H1 (cell line): ENCODE measurements around the gene CADPS. TPM values are rescaled to one million over a fixed set of nuclear protein-coding genes. Genes with fewer than 3 reads are reported as not detected.

Source experiments
- CTCF ChIA-PET: fragments of 300-600 bp; sonication (Branson Sonifier 250); formaldehyde crosslinking; loops from one replicate; lab custom pipeline; 2021; ENCODE audit not compliant: partially characterized antibody; lab: Charles Lee
- POLR2A ChIA-PET: fragments of 300-600 bp; sonication (Branson Sonifier 250); formaldehyde crosslinking; loops from one replicate; lab custom pipeline; 2021; ENCODE audit warnings: inconsistent platforms; ENCODE audit not compliant: partially characterized antibody; lab: Charles Lee
- DNase-seq, 2 experiments: peaks; one replicate each; pipeline versions ENCODE4 v3.0.0 to v3.0.0-alpha.2; 2010 to 2022; ENCODE audit warnings: low spot score in 2 of 2, low read depth in 1 of 2, mixed read lengths in 1 of 2
- FAIRE-seq: peaks from 2 replicates; lab custom pipeline; 2011; peaks lifted over from hg19 to GRCh38; lab: Jason Lieb, UNC
- H2AFZ ChIP-seq: 2 replicates; pipeline ENCODE4 v1.8.1; 2012; ENCODE audit warnings: low read length, inconsistent platforms
- H2AK5ac ChIP-seq: 2 replicates; pipeline ENCODE4 v1.6.1; 2013; ENCODE audit warnings: low read depth, low read length
- H2BK120ac ChIP-seq: replicated peaks from 2 replicates; pipeline ENCODE3; 2013; ENCODE audit warnings: low read depth, low read length, inconsistent platforms
- H2BK12ac ChIP-seq: 2 replicates; pipeline ENCODE4 v1.6.1; 2013; ENCODE audit warnings: low read depth, low read length
- H2BK15ac ChIP-seq: 2 replicates; pipeline ENCODE4 v1.6.1; 2013; ENCODE audit warnings: low read length
- H2BK20ac ChIP-seq: 2 replicates; pipeline ENCODE4 v1.6.1; 2013; ENCODE audit warnings: low read length
- H2BK5ac ChIP-seq: 2 replicates; pipeline ENCODE4 v1.6.1; 2013; ENCODE audit warnings: low read depth, low read length
- H3K14ac ChIP-seq: 2 replicates; pipeline ENCODE4 v1.6.1; 2013; ENCODE audit warnings: inconsistent platforms; ENCODE audit not compliant: insufficient read length
- H3K18ac ChIP-seq: 2 replicates; pipeline ENCODE4 v1.6.1; 2013; ENCODE audit warnings: low read length; ENCODE audit errors: extremely low read depth
- H3K23ac ChIP-seq: 2 replicates; pipeline ENCODE4 v1.6.1; 2013; ENCODE audit warnings: inconsistent platforms; ENCODE audit not compliant: insufficient read length
- H3K23me2 ChIP-seq: 2 replicates; pipeline ENCODE4 v1.6.1; 2013; ENCODE audit warnings: low read depth, low read length
- H3K27ac ChIP-seq: 2 replicates; pipeline ENCODE4 v1.6.1; 2011; ENCODE audit warnings: low read depth, low read length, inconsistent platforms
- H3K27me3 ChIP-seq, 4 experiments: replicated peaks in 1 of 4; 1 replicate in 1 of 4; 2 replicates in 3 of 4; pipeline versions ENCODE4 v1.6.1 to v1.8.1; 2011 to 2013; ENCODE audit warnings: low read length in 3 of 4, mild to moderate bottlenecking in 3 of 4, inconsistent platforms in 2 of 4, mixed read lengths in 2 of 4, moderate library complexity in 1 of 4; ENCODE audit not compliant: control insufficient read depth in 3 of 4, insufficient read depth in 3 of 4; ENCODE audit errors: extremely low read depth in 1 of 4
- H3K36me3 ChIP-seq, 4 experiments: 2 replicates each; pipeline versions ENCODE4 v1.6.1 to v1.8.1; 2011 to 2013; ENCODE audit warnings: mild to moderate bottlenecking in 4 of 4, low read length in 3 of 4, moderate library complexity in 2 of 4, control low read depth in 1 of 4, inconsistent platforms in 1 of 4; ENCODE audit not compliant: insufficient read depth in 4 of 4, control insufficient read depth in 2 of 4
- H3K4ac ChIP-seq: replicated peaks from 2 replicates; pipeline ENCODE3; 2013; ENCODE audit warnings: low read length, low read depth, mixed read lengths, inconsistent platforms; ENCODE audit not compliant: insufficient read length
- H3K4me1 ChIP-seq, 4 experiments: replicated peaks in 1 of 4; 1 replicate in 1 of 4; 2 replicates in 3 of 4; pipeline versions ENCODE4 v1.6.1 to v1.8.1; 2011 to 2013; ENCODE audit warnings: low read length in 3 of 4, inconsistent platforms in 2 of 4, mixed read lengths in 1 of 4; ENCODE audit not compliant: insufficient read depth in 4 of 4, control insufficient read depth in 3 of 4
- H3K4me2 ChIP-seq, 2 experiments: 2 replicates each; pipeline versions ENCODE4 v1.6.1 to v1.8.1; 2011 to 2013; ENCODE audit warnings: low read depth in 2 of 2, low read length in 2 of 2, control low read depth in 1 of 2, inconsistent platforms in 1 of 2, mild to moderate bottlenecking in 1 of 2; ENCODE audit not compliant: insufficient read depth in 1 of 2
- H3K4me3 ChIP-seq, 4 experiments: fragments of 200-600, 300-600 bp in 1 of 4; sonication (generic), shearing (Covaris generic), sonication (Bioruptor Twin) in 1 of 4; 2 replicates each; pipeline versions ENCODE4 v1.5.1 to v1.8.1; 2011 to 2016; ENCODE audit warnings: low read length in 4 of 4, low read depth in 3 of 4, control low read depth in 2 of 4, inconsistent platforms in 2 of 4, mild to moderate bottlenecking in 2 of 4, mixed read lengths in 1 of 4, moderate library complexity in 1 of 4; ENCODE audit not compliant: insufficient read depth in 2 of 4; ENCODE audit errors: extremely low read depth in 1 of 4
- H3K56ac ChIP-seq: replicated peaks from 2 replicates; pipeline ENCODE3; 2013; ENCODE audit warnings: low read depth, mild to moderate bottlenecking, mixed read lengths, low read length, inconsistent platforms; ENCODE audit not compliant: insufficient read length
- H3K79me1 ChIP-seq: 2 replicates; pipeline ENCODE4 v1.6.1; 2013; ENCODE audit warnings: low read depth, low read length, control low read depth
- H3K79me2 ChIP-seq, 2 experiments: 2 replicates each; pipeline versions ENCODE4 v1.6.1 to v1.8.1; 2012 to 2013; ENCODE audit warnings: low read length in 2 of 2, mild to moderate bottlenecking in 2 of 2, inconsistent platforms in 1 of 2; ENCODE audit not compliant: insufficient read depth in 2 of 2, control insufficient read depth in 1 of 2
- H3K9ac ChIP-seq, 4 experiments: replicated peaks in 1 of 4; 1 replicate in 1 of 4; 2 replicates in 3 of 4; pipeline versions ENCODE4 v1.6.1 to v1.8.1; 2011 to 2013; ENCODE audit warnings: low read depth in 3 of 4, low read length in 3 of 4, control low read depth in 2 of 4, mild to moderate bottlenecking in 2 of 4, moderate library complexity in 2 of 4, inconsistent platforms in 1 of 4; ENCODE audit errors: extremely low read depth in 1 of 4
- H3K9me3 ChIP-seq, 2 experiments: 2 replicates each; pipeline versions ENCODE4 v1.6.1 to v1.8.1; 2012 to 2013; ENCODE audit warnings: mild to moderate bottlenecking in 2 of 2, moderate library complexity in 2 of 2, control low read depth in 1 of 2, inconsistent platforms in 1 of 2, low read depth in 1 of 2, low read length in 1 of 2, mixed read lengths in 1 of 2; ENCODE audit not compliant: insufficient read depth in 2 of 2
- H4K20me1 ChIP-seq, 2 experiments: replicated peaks in 1 of 2; 2 replicates each; pipeline versions ENCODE3 to v1.8.1; 2011 to 2013; ENCODE audit warnings: inconsistent platforms in 2 of 2, low read length in 2 of 2, mild to moderate bottlenecking in 1 of 2; ENCODE audit not compliant: insufficient read depth in 2 of 2, control insufficient read depth in 1 of 2
- H4K5ac ChIP-seq: 2 replicates; pipeline ENCODE4 v1.6.1; 2013; ENCODE audit warnings: low read length, low read depth, mixed read lengths, inconsistent platforms; ENCODE audit not compliant: insufficient read length
- H4K8ac ChIP-seq: 2 replicates; pipeline ENCODE4 v1.8.0; 2013; ENCODE audit warnings: mild to moderate bottlenecking, moderate library complexity, low read length, inconsistent platforms; ENCODE audit not compliant: insufficient read depth; ENCODE audit errors: extremely low read depth
- H4K91ac ChIP-seq: replicated peaks from 2 replicates; pipeline ENCODE3; 2013; ENCODE audit warnings: low read length, mixed read lengths, inconsistent platforms; ENCODE audit not compliant: insufficient read length
- CHD1 ChIP-seq: IDR thresholded peaks from 2 replicates; pipeline ENCODE4 v1.6.1; 2012; ENCODE audit warnings: low read depth, low read length, improper control_type of control experiment
- CREB1 ChIP-seq: IDR thresholded peaks from 2 replicates; pipeline ENCODE4 v1.6.1; 2012; ENCODE audit warnings: inconsistent platforms
- HDAC6 ChIP-seq: IDR thresholded peaks from one replicate; pipeline ENCODE4 v1.7.1; 2012; ENCODE audit warnings: low read depth, mild to moderate bottlenecking, inconsistent platforms, low read length, moderate library complexity
- MAFK ChIP-seq: IDR thresholded peaks from 2 replicates; pipeline ENCODE4 v1.6.1; 2012; ENCODE audit warnings: low read depth, mild to moderate bottlenecking, improper control_type of control experiment, low read length
- POU5F1 ChIP-seq: IDR thresholded peaks from 2 replicates; pipeline ENCODE4 v1.6.1; 2011; ENCODE audit warnings: low read depth, mild to moderate bottlenecking, low read length, moderate library complexity
- RAD21 ChIP-seq, 2 experiments: IDR thresholded peaks in 1 of 2; conservative IDR thresholded peaks in 1 of 2; 2 replicates each; pipeline ENCODE4 v1.6.1; 2011; ENCODE audit warnings: low read depth in 2 of 2, low read length in 2 of 2, improper control_type of control experiment in 1 of 2, inconsistent platforms in 1 of 2, mild to moderate bottlenecking in 1 of 2, moderate library complexity in 1 of 2
- SP2 ChIP-seq: IDR thresholded peaks from 2 replicates; pipeline ENCODE4 v1.6.1; 2012; ENCODE audit warnings: mild to moderate bottlenecking, low read length, inconsistent platforms
- SRF ChIP-seq: IDR thresholded peaks from 2 replicates; pipeline ENCODE4 v1.6.1; 2011; ENCODE audit warnings: mild to moderate bottlenecking, low read depth, low read length, moderate library complexity
- SUZ12 ChIP-seq: fragments of 200-600 bp; sonication (generic); IDR thresholded peaks from 2 replicates; pipeline ENCODE4 v1.6.1; 2012; ENCODE audit warnings: mild to moderate bottlenecking, inconsistent platforms, low read length, moderate library complexity, mixed read lengths
- YY1 ChIP-seq: IDR thresholded peaks from 2 replicates; pipeline ENCODE4 v1.6.1; 2011; ENCODE audit warnings: low read depth, mild to moderate bottlenecking, low read length
- WGBS, 2 experiments: shearing (Covaris generic) in 1 of 2; methylation state at CpG; one replicate each; pipeline versions ENCODE4 v1.1.6 to v1.1.7; 2013 to 2015; ENCODE audit warnings: low lambda C conversion rate in 2 of 2, mixed read lengths in 2 of 2, inconsistent platforms in 1 of 2, low coverage in 1 of 2, missing lambda C conversion rate in 1 of 2; ENCODE audit not compliant: insufficient replicate concordance in 2 of 2, insufficient coverage in 1 of 2, insufficient read length in 1 of 2; ENCODE audit errors: extremely low coverage in 1 of 2, missing lambda C conversion rate in 1 of 2; 5-methylcytosine and 5-hydroxymethylcytosine counted together
- polyA plus RNA-seq, 7 experiments: library from polyadenylated mRNA; depleted of rRNA in 3 of 7; stranded (reverse) in 5 of 7; unstranded in 2 of 7; fragments of >200 nt in 5 of 7; fragments of 200-250 nt in 2 of 7; gene quantifications; 1 replicate in 5 of 7; 2 replicates in 1 of 7; 4 replicates in 1 of 7; pipeline versions ENCODE4 v1.2.1 to v1.2.3, GENCODE V29; 2011 to 2013; ENCODE audit warnings: missing spikeins in 2 of 7, mixed read lengths in 2 of 7
- total RNA-seq: library from RNA; stranded (reverse); fragmentation: NEBNext Ultra II Directional; extraction: Animal tissue kit (Norgen Biotek cat#: 25700); gene quantifications from 2 replicates; pipeline ENCODE4 v1.2.1, GENCODE V29; 2021
- TF ChIP-seq, protein P1 (sequence below): IDR thresholded peaks from 2 replicates; pipeline ENCODE4 v1.6.1; 2012; ENCODE audit warnings: low read length, inconsistent platforms

CADPS gene
- total and polyA plus RNA-seq, 2 of the 8 experiments (the other 6 are each of a cell fraction or from before 2014, with no cell fraction given) = 7.1 to 10.2 TPM

DNA sequence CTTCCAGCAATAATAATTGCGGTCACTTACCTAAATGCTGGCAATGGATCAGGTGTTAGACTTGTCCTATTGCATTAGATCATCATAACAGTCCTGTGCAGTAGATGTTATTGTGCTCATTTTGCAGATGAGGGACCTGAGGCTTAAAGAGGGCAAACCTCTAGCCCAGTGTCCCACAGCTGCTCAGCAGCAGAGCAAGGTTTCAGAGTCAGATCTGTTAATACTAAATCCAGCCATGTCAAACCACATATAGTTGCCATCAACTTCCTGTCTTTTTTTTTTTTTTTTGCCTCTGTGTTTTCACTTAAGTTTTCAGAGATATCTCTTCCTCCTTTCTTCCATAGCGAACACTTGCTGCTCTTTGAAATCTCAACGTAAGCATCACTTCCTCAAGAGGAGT lies 514.0 kb downstream of the CADPS start:
- Histone ChIP-seq H2BK15ac (no peak overlapping the region), H4K5ac (no peak overlapping the region), H4K8ac (no peak overlapping the region), H3K9ac (no peak overlapping the region), H3K36me3 (no peaks in the 10 kb centered on the region), H3K4ac (no peak overlapping the region), H3K23me2 (0 out of 2 replicates have a peak, but pooled peaks cover 2% of the 10 kb centered on the region), H2BK12ac (no peak overlapping the region), H3K27ac (no peak overlapping the region), H3K4me2 (no peak overlapping the region), H3K27me3 (peaks cover 15 to 51% (median 41%) of the 10 kb centered on the region in 4 experiments), H4K91ac (no peak overlapping the region), H2BK120ac (no peak overlapping the region), H3K56ac (no peak overlapping the region), H3K14ac (no peak overlapping the region), H3K4me3 (no peak overlapping the region), H4K20me1 (no peaks in the 10 kb centered on the region), H2BK5ac (no peak overlapping the region), H3K4me1 (peaks cover 4 to 10% (median 7%) of the 10 kb centered on the region in 4 experiments; a peak in 6 of 7 replicates), H2AK5ac (no peak overlapping the region), H3K9me3 (no peaks in the 10 kb centered on the region), H3K18ac (no peak overlapping the region), H2BK20ac (no peak overlapping the region), H3K79me2 (no peaks in the 10 kb centered on the region), H3K79me1 (no peaks in the 10 kb centered on the region), H2AFZ (no peak overlapping the region), H3K23ac (no peak overlapping the region)
- TF ChIP-seq POU5F1 (no peak), MAFK (no peak), YY1 (no peak), CHD1 (no peak), HDAC6 (no peak), SRF (no peak), CREB1 (no peak), RAD21 (IDR thresholded peaks at IDR 0.05 in 1 of 2, conservative IDR thresholded peaks at IDR 0.05 in 1 of 2; ENCODE audit: low read depth in 2 of 2, low read length in 2 of 2) (no peak), SUZ12 (no peak), SP2 (no peak)
- TF ChIP-seq, protein P1, sequence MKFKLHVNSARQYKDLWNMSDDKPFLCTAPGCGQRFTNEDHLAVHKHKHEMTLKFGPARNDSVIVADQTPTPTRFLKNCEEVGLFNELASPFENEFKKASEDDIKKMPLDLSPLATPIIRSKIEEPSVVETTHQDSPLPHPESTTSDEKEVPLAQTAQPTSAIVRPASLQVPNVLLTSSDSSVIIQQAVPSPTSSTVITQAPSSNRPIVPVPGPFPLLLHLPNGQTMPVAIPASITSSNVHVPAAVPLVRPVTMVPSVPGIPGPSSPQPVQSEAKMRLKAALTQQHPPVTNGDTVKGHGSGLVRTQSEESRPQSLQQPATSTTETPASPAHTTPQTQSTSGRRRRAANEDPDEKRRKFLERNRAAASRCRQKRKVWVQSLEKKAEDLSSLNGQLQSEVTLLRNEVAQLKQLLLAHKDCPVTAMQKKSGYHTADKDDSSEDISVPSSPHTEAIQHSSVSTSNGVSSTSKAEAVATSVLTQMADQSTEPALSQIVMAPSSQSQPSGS = no peak
- WGBS, 2 experiments = 91% methylated on average over 3 of the region's 3 CpGs; no CpG with 5 or more reads in 1 of the 2 experiments
- ChIA-PET CTCF (interaction anchor here (1.9 kb wide), 1 partner anchor 11 kb away, joined by 8 read pairs; no protein-coding TSS in a partner anchor), POLR2A (no interaction called here)
- FAIRE-seq (no peak), DNase-seq (no peak)
